Head of caudate nucleus (tissue), 42 donors: ENCODE measurements around the gene ZFP3.
"Not testable (repeated sequence)": the region's sequence is repeated elsewhere in the genome, so short reads cannot be mapped to it uniquely, and the experiment has no call there.

Source experiments
- DNase-seq, 42 donors: peaks; one replicate each; pipeline versions ENCODE4 v3.0.0 to v3.0.0-alpha.2; 2020 to 2021; ENCODE audit warnings: mixed read lengths in 7 of 42
- intact Hi-C: fragments of 100-400 bp; cut with DNase I; formaldehyde crosslinking; loops from one replicate; pipeline ENCODE4 v1.15.0; 2022

The ZFP3 gene

DNA sequence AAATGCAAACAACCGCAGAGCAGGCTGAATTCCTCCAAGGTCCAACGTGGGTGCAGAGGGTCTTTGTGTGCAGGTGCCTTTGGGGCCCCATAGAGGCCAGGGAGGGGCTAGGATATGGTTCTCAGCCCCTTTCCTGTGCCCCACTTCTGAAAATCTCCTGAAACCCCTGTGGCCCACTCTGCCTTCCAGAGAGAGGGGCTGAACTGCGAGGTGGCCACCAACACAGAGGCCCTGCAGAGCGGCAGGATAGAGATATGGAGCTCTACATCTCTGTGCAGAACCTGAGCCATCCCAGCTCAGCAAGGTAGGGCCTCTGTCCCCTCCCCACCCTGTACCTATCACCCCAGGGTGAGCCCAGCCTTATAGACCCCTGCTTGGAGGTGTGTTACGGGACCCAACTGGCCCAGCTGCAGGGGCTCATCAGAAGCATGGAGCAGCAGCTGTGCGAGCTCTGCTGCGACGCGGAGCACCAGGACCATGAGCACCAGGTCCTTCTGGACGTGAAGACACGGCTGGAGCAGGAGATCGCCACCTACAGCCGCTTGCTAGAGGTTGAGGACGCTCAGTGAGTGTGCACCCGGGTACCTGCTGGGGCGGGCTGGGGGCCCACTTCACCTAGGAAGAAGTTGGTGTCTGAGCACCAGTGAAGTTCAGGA, 43.0 kb downstream of the ZFP3 start:
- intact Hi-C loops: no loop called here
- DNase-seq: peak in 6 of 42 donors; percentile 3 to 18 (median 8)

DNA sequence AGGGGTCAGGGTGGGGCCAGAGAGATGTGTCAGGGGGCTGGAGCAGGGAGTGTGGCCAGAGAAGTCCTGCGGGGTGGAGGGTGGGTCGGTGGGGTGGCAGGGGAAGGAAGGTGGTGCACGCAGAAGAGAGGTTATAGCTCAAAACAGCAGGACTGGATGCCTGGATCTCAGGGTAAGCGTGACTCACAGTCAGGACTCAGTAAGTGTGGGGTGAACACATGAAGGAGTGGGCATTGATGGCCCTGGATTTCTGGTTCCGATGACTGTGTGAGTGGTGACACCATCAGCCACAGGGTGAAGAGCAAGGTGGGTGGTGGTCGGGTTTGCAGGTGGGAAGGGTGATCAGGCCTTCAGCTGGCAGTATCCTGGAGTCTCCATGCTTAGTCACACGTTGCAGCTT, 43.8 kb downstream of the ZFP3 start:
- intact Hi-C loops: not testable (repeated sequence)
- peak in 5 of 42 donors; percentile 1 to 12 (median 3) for DNase-seq

DNA sequence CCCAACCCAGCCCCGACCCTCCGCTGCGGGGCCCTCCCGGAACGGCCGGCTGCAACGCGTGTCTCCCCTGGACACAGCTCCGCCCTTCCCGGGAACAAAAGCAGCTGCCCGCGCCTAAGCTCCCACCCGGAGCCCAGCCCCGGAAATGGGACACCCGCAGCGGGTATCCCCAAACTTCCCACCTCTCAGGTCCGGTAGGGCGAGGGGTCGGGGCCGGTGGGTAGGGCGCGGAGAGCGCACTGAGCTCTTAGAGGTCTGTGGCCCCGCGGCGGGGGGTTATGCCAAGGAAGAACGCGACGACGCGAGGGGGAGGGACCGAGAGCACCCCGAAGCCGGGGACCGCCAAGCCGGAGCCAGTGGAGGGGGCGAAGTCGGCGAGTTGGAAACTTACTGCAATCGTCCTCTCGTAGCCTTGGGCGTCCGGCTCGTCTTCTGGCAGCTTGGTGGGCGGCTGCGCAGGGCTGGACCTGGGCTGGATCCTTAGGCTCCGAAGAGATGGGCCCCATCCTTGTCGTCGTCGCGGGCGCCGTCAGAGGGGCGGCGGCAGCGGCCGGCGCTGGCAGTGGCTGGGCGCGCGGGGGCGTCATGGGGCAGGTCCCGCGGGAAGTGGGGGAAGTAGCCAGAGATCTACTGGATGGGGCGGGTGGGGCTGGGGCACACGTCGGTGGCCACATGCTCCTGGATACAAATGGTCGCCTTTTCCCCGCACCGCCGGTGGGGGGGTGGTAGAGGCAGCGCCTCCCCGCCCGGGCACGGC, 44.5 kb downstream of the ZFP3 start:
- DNase-seq: peak in 27 of 42 donors; percentile 5 to 64 (median 27)
- intact Hi-C loops: no loop called here

DNA sequence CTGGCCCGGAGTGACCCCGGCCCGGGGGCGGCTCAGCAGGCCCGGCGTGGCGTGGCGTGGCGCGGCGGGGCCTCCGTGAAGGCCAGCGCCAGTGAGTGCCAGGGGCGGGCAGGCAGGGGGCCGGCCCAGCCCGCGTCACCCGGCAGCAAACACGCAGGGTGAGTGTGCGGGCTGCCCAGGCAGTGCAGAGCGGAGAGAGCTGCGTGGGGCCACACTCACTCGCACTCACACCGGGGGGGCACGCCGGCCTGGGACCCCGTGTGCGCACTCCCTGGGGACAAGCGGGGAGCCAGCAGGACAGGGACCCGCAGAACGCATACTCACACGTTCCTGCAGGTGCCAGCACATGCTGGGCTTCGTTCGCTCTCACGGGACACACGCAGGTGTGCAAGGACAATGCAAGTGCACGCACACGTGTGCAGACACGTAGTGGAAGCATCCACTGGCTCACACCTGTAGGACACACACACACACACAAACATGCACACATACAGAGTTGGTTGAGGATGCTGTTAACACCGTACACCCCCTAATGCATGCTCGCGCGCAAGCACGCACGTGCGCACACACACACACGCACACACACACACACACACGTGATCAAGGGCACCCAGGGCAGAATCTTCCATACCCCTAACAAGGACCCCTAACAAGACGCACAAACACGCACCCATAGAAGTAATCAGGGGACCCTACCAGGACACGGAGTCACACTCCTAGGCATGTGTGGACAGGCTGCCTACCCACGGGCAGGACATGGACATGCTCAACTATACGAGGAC, 45.3 kb downstream of the ZFP3 start:
- intact Hi-C loops: no loop called here

GRCh38 chr17:5124125-5124760, 46.0 kb downstream of the ZFP3 start:
- peak in 6 of 42 donors; percentile 6 to 35 (median 8) for DNase-seq
- intact Hi-C loops: not testable (repeated sequence)

More for the DNA sequence above, 45.3 kb downstream of the ZFP3 start:
- peak in 5 of 42 donors; percentile 5 to 35 (median 26) for DNase-seq

DNA sequence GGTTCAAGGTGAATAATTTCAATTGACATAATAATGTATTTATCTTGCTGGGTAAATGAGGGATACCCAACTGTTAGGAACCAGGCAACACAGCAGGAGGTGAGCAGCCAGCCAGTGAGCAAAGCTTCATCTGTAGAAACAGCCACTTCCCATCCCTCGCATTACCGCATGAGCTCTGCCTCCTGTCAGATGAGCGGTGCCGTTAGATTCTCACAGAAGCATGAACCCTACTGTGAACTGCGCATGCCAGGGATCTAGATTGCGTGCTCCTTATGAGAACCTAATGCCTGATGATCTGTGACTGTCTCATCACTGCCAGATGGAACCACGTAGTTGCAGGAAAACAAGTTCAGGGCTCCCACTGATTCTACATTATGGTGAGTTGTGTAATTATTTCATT, 46.6 kb downstream of the ZFP3 start:
- peak in 5 of 42 donors; percentile 1 to 39 (median 20) for DNase-seq
- intact Hi-C loops: not testable (repeated sequence)

- intact Hi-C loops: no loop called here
- DNase-seq: peak in 2 of 42 donors; percentile 15 to 27
Observed at GRCh38 chr17:5126719-5127488, 48.6 kb downstream of the ZFP3 start.

DNA sequence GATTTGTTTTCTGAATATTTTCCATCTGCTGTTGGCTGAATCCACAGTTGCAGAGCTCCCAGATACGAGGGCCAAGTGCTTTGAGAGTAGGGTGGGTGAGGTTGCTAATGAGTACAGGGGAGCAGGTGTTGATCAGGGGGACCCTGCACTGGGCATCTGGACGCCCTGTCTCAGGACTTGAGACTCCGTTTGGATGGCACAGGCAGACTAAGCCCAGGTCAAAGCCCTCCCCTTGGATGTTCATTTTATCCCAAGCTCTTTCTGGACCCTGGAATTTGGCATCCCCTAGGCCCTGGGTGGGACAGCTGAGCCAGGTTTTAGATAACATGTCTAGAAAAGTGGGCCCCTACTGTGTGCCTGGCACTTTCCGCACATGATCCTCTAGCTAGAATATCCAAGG, 49.6 kb downstream of the ZFP3 start:
- peak in 2 of 42 donors; percentile 9 to 22 for DNase-seq
- intact Hi-C loops: no loop called here

GRCh38 chr17:5128387-5128786, 50.1 kb downstream of the ZFP3 start:
- peak in 1 of 42 donors; percentile 8 for DNase-seq
- intact Hi-C loops: not testable (repeated sequence)

- intact Hi-C loops: no loop called here
- peak in 2 of 42 donors; percentile 19 to 29 for DNase-seq
Observed at GRCh38 chr17:5128905-5129535, 50.8 kb downstream of the ZFP3 start.

GRCh38 chr17:5129770-5130169, 51.5 kb downstream of the ZFP3 start:
- DNase-seq: peak in 1 of 42 donors; percentile 28
- intact Hi-C loops: not testable (repeated sequence)

DNA sequence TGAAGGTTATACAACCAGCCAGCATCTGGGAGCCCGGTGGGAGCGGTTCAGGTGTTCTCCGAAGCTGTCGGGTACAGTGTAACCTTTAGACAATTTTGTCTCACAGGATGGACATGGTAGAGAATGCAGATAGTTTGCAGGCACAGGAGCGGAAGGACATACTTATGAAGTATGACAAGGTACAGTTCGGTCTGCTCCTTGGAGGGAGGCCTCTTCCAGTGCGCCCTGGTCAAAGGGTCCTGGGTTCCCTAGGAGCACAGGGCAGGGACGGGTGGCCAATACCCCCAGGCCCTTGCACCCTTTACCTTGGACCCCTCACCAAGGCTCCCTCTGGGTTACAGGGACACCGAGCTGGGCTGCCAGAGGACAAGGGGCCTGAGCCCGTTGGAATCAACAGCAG, 52.0 kb downstream of the ZFP3 start:
- peak in 1 of 42 donors; percentile 31 for DNase-seq
- intact Hi-C loops: not testable (repeated sequence)

GRCh38 chr17:5130687-5131086, 52.4 kb downstream of the ZFP3 start:
- DNase-seq: peak in 2 of 42 donors; percentile 18 to 26
- intact Hi-C loops: not testable (repeated sequence)

- no peak for DNase-seq
- intact Hi-C loops: no loop called here
Observed at GRCh38 chr17:5131146-5131715, 53.0 kb downstream of the ZFP3 start.

DNA sequence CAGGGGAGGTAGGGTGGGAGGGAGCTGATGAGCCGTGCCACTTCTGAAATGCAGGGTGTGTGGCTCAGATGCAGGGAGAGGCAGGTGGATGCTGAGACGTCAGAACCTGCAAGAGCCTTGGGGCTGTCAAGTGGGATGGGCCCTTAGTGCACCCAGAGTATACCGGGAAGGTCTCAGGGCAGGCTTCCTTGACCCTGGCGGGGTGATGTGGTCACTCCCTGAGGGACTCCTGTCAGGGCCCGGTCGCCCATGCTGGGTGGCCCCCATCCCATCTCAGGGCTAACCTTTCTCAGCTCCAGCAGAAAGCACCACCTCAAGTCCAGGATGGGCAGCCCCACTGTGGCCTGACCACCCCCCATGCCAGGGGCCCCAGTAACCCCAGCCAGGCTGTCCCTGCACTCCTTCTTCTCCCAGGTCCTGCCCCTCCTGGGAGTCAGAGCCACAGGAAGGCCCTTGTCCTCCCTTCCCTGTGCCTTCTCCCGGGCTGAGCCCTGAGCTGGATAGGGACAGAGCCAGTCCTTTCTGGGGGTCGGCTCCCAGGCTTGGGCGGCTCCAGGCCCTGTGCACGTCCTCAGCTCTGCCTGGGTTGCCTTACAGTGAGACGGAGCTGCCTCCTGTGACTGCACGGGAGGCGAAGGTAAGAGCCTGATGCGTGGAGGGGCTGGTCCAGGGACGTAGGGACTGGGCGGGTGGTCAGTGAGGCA, 53.7 kb downstream of the ZFP3 start:
- intact Hi-C loops: not testable (repeated sequence)
- DNase-seq: peak in 3 of 42 donors; percentile 7 to 36 (median 31)

GRCh38 chr17:5132503-5133225, 54.4 kb downstream of the ZFP3 start:
- intact Hi-C loops: not testable (repeated sequence)
- peak in 1 of 42 donors; percentile 27 for DNase-seq
